ENCODE measurements around the gene LRRC25. TPM values are rescaled to one million over a fixed set of nuclear protein-coding genes. Genes with fewer than 3 reads are reported as not detected.

LRRC25 gene
- total RNA-seq, 1 experiment from 2014 or later = not detected

DNA sequence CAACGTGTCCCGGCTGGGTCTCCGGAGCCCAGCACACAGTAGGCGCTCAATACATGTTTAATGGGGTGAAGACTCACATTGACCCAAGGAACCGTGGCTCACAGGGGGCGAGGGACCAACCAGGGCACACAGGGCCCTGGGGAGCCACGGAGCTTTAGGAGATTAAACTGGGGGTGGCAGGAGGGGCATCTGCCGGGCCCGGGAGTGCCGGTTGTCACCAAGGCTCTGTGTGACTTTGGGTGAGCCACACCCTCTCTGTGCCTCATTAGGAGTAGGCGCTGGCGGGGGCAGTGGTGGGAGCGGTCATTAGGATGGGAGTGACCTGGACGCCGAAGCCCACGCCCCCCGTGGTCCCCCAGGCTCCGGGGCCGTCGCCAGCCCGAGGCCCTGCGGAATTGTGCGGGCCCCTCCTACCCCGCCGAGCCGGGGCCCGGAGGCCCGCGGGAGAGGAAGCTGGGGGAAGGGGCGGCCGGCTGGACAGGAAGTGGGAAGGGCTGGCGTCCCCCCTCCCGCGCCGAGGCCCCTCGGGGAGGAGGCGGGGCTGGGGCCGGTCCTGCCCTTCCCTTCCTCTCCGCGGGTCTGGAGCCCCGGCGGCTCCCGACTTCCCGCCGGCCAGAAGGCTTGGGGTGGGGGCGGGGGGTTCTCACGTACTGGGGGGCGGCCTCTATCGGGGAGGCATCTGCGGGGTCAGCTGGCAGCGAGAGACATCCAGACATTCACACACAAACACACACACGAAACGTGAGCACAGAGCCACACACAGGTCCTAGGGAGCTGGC is 20.0 kb upstream of the LRRC25 start:
- Histone ChIP-seq H3K9ac (ENCODE audit: extremely low read depth, insufficient read length, low read length) (no peak overlapping the region), H3K4me2 (ENCODE audit: insufficient read depth, insufficient read length, low read length) (peak overlapping the region; percentile 35)

More for the DNA sequence above, 20.0 kb upstream of the LRRC25 start:
- H2BK20ac ChIP-seq (ENCODE audit: low read depth, low read length, poor library complexity, severe bottlenecking) = no peak overlapping the region
- no peaks in the 10 kb centered on the region; the same call in 1 of the 2 replicates for H3K27me3 ChIP-seq (ENCODE audit: insufficient read depth, low read length)
- H3K4me1 Mint-ChIP-seq = peaks cover 23 to 50% of the 10 kb centered on the region in 2 experiments
- peak overlapping the region; percentile 66 to 84 for H3K4me3 Mint-ChIP-seq
- no peaks in the 10 kb centered on the region for H3K79me2 ChIP-seq (ENCODE audit: insufficient read depth, low read length)
- no peak overlapping the region for H4K5ac ChIP-seq (ENCODE audit: insufficient read length, low read depth, low read length)
- TF ChIP-seq, protein P1, sequence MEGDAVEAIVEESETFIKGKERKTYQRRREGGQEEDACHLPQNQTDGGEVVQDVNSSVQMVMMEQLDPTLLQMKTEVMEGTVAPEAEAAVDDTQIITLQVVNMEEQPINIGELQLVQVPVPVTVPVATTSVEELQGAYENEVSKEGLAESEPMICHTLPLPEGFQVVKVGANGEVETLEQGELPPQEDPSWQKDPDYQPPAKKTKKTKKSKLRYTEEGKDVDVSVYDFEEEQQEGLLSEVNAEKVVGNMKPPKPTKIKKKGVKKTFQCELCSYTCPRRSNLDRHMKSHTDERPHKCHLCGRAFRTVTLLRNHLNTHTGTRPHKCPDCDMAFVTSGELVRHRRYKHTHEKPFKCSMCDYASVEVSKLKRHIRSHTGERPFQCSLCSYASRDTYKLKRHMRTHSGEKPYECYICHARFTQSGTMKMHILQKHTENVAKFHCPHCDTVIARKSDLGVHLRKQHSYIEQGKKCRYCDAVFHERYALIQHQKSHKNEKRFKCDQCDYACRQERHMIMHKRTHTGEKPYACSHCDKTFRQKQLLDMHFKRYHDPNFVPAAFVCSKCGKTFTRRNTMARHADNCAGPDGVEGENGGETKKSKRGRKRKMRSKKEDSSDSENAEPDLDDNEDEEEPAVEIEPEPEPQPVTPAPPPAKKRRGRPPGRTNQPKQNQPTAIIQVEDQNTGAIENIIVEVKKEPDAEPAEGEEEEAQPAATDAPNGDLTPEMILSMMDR (conservative IDR thresholded peaks at IDR 0.05) = no peak
- H3K27me3 Mint-ChIP-seq (ENCODE audit: low read depth) = peaks cover 61% of the 10 kb centered on the region
- H3K14ac ChIP-seq (ENCODE audit: insufficient read depth, low read length) = 0 out of 2 replicates have a peak overlapping the region, but pooled peaks have one; percentile 1
- H3K79me1 ChIP-seq (ENCODE audit: insufficient read depth, low read depth, low read length, poor library complexity, severe bottlenecking) = no peaks in the 10 kb centered on the region
- no peak overlapping the region for H3K27ac ChIP-seq (ENCODE audit: insufficient read length, low read depth, low read length)
- no peak overlapping the region for H2BK120ac ChIP-seq (ENCODE audit: low read depth, low read length, poor library complexity, severe bottlenecking)
- H3K18ac ChIP-seq (ENCODE audit: insufficient read length, low read depth, low read length) = peak overlapping the region; percentile 66
- no peaks in the 10 kb centered on the region for H3K9me3 ChIP-seq (ENCODE audit: control insufficient read depth, low read depth, low read length)
- H3K56ac ChIP-seq (ENCODE audit: insufficient read length, low read depth, low read length) = no peak overlapping the region
- H3K36me3 Mint-ChIP-seq (ENCODE audit: insufficient read depth in 1 of 3, low read depth in 3 of 3) = no peaks in the 10 kb centered on the region; a peak in 1 of 7 replicates
- no peak overlapping the region for H2BK12ac ChIP-seq (ENCODE audit: insufficient read length, low read depth, low read length)
- H3K4ac ChIP-seq (ENCODE audit: low read depth, low read length) = no peak overlapping the region
- H2BK5ac ChIP-seq (ENCODE audit: insufficient read length, low read length) = no peak overlapping the region
- H3K9me3 Mint-ChIP-seq = no peaks in the 10 kb centered on the region; a peak in 2 of 5 replicates
- H3K4me1 ChIP-seq (ENCODE audit: insufficient read depth, low read length) = peaks cover 4% of the 10 kb centered on the region; the same call in 1 of the 2 replicates
- no peaks in the 10 kb centered on the region for H4K20me1 ChIP-seq (ENCODE audit: control insufficient read depth, insufficient read depth, insufficient read length)
- no peak overlapping the region for H2AFZ ChIP-seq (ENCODE audit: low read length)
- H3K27ac Mint-ChIP-seq = peak overlapping the region in 2 of 3 experiments; percentile 94 to 95; a peak in 6 of 7 replicates
- no peak overlapping the region for H4K8ac ChIP-seq (replicated peaks; ENCODE audit: insufficient read length, low read depth, low read length)
- no peak overlapping the region for H3T11ph ChIP-seq (ENCODE audit: low read length)
- no peak overlapping the region for H2AK5ac ChIP-seq (ENCODE audit: insufficient read length, low read length)
- no peak overlapping the region for H2BK15ac ChIP-seq (ENCODE audit: low read depth, low read length)
- WGBS (ENCODE audit: extremely low coverage, insufficient read length, low lambda C conversion rate) = no CpG with 5 or more reads among the region's 53 CpGs
- peaks cover 14% of the 10 kb centered on the region for H3K23me2 ChIP-seq (ENCODE audit: insufficient read length, low read depth, low read length, poor library complexity, severe bottlenecking)
- no peak overlapping the region for H4K91ac ChIP-seq (ENCODE audit: insufficient read length, low read depth, low read length)
- peak; percentile 85 for DNase-seq
- no peak overlapping the region for H3K23ac ChIP-seq (ENCODE audit: insufficient read length, low read depth, low read length)
